Body of pancreas (tissue), 4 donors: Measurements from ENCODE around the gene KCNAB3.

Source experiments
- POLR2A ChIP-seq, 3 donors: fragments of 450-650 bp; IDR thresholded peaks; one replicate each; pipeline ENCODE4 v1.6.1; 2016; ENCODE audit warnings: antibody characterized with exemption in 3 of 3, mild to moderate bottlenecking in 2 of 3
- TF ChIP-seq, protein P1 (sequence below), 7 experiments: fragments of 450-650 bp in 4 of 7; fragments of 200-600 bp in 3 of 7; sonication (generic) in 3 of 7; IDR thresholded peaks; one replicate each; pipeline ENCODE4 v1.5.1; 2016 to 2019; ENCODE audit warnings: antibody characterized with exemption in 7 of 7

DNA sequence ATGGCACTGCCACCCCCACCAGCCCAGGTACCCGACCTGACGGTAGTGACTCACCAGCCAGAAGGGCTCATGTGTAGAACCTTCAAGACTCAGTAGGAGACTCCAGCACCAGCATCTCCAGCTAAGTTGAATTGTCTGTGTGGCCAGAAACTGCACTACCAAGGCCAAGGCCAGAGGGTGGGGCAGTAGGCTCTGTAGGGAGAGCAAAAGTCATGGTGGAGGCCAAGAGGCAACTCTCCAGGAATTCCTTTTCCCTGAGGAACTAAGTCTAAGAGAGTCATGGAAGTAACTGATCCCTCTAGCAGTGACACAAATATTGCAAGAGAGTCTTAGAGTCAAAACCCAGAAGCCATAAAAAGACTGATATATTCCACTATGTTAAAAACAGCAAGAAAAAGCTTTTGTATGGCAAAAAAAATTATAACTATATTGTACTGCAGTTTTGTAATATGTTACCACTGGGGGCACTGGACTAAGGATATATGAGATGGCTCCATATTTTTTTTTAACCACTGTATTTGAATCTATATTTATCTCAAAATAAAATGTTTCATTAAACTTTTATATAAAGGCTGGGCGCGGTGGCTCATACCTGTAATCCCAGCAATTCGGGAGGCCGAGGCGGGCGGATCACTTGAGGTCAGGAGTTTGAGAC is 42.6 kb upstream of the KCNAB3 start:
- no peak for TF ChIP-seq POLR2A (IDR thresholded peaks at IDR 0.05)
- TF ChIP-seq, protein P1, sequence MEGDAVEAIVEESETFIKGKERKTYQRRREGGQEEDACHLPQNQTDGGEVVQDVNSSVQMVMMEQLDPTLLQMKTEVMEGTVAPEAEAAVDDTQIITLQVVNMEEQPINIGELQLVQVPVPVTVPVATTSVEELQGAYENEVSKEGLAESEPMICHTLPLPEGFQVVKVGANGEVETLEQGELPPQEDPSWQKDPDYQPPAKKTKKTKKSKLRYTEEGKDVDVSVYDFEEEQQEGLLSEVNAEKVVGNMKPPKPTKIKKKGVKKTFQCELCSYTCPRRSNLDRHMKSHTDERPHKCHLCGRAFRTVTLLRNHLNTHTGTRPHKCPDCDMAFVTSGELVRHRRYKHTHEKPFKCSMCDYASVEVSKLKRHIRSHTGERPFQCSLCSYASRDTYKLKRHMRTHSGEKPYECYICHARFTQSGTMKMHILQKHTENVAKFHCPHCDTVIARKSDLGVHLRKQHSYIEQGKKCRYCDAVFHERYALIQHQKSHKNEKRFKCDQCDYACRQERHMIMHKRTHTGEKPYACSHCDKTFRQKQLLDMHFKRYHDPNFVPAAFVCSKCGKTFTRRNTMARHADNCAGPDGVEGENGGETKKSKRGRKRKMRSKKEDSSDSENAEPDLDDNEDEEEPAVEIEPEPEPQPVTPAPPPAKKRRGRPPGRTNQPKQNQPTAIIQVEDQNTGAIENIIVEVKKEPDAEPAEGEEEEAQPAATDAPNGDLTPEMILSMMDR (IDR thresholded peaks at IDR 0.05): no peak
